Hematopoietic multipotent progenitor cell treated with erythropoietin and hydrocortisone succinate and interleukin-3 and kit ligand, for 4 days (in vitro differentiated cells): ENCODE data around the gene ITPK1.
A peak's percentile ranks its signal among the peaks of the same experiment; 100 is the strongest.

Source experiments
- DNase-seq: peaks from one replicate; pipeline ENCODE4 v3.0.0-alpha.2; 2015

Gene ITPK1

DNA sequence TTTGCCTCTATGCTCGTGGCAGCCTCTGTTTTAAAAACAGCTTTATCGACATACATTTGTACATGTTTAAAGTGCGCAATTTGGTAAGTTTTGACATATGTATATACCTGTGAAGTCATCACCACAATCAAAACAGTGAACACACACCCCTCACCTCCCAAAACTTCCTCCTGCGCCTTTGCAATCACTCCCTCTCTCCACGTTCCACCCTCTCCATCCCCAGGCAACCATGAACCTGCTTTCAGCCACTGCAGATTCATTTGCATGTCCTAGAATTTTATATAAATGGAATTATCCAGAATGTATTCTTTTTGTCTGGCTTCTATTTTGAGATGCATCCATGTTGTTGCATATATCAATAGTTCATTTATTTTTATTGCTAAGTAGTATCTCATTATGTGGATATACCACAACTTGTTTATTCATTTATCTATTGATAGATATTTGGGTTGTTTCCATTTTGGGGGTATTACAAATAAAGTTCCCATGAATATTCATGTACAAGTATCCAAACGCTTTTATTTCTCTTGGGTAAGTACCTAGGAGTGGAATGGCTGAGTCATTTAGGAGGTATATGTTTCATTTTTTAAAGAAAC, 208.3 kb downstream of the ITPK1 start:
- DNase-seq, result no peak

DNA sequence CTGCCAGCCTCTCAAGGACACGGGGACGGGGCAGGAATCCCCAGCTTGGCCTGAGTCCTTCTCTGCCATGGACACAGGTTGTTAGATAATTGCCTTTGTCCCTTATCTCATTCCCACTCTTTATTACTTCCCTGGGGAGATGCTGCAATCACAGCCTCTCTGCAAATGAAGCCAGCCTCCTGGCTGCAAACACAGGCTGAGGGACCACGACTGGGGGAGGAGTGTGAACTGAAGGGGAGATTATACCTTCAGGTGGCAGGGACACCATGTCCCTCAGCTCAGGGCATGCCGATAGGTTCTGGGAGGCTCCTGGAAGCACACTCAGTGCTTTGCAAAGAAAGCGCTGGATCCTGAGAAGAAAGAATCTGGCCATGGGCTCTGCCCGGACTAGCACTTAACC, 208.9 kb downstream of the ITPK1 start:
- no peak for DNase-seq

DNA sequence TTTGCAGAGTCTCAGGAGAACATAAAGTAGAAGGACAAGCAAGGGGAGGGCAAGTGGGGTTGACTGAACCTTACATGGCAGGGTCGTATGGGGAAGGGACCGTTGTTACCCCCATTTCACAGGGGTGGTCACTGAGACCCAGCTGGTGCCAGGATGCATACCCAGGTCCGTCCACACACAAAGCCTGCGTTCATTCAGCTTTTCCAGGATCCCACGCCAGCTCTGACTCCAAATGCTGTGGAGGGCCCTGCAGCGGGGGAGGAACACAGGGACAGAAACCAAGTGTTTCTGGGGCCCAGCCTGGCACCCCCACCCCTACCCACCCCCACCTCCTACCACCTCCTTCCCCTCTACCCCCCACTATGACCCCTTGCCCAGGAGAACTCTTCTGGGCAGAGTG, 209.3 kb downstream of the ITPK1 start:
- no peak for DNase-seq

DNA sequence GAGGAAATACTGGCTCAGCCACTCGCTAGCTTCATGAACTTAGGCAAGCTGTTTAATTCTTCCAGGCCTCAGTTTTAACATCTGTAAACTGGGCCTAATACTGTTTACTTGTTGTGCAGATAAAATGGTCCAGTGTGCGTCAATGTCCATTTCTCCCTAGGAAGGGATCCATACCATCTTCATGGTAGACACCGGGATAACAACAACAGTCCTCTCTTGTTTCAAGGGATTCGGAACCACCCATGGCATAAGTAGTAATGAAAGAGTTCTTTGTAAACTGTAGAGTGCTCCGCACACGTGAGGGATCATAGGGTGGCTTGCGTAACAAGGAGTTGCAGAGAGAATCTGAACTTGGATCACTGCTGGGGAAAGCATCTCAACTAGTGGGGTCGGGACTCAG, 210.1 kb downstream of the ITPK1 start:
- no peak for DNase-seq

DNA sequence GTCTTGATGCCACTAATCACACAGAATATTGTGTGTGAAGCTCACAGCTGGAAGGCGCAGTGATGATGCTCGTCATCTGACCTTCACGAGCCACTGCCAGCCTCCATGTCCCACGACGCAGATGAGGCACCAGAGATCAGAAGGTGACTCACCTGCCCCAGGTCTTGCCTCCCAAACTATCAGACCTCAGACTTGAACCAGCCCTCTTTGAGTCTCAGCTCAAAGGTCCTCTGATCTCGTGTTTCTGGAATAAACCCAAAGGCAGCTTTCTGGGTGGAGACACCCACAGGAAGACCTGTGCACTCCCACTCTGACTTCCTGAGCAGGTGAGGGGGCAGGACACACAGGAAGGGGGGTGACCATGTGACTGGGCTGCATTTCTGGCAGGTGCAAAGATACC, 212.4 kb downstream of the ITPK1 start:
- DNase-seq, result no peak

DNA sequence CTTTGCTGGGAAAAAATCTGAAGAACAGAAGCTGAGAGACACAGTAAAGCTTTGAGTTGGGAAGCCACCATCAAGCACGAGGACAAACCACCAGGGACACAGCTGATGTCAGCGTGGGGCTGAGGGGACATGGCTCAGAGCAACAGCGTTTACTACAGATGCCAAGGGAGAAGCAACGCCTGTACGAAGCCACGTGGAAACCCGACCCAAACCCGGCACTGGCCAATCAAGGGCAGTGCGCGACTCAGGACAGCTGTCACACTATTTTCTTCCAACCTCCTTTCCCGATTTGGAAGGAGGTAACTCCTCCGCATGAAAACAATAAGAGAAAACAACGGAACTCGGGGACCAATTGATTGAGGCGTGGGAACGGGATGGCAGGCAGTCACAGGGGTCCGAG, 213.0 kb downstream of the ITPK1 start:
- DNase-seq, result no peak

DNA sequence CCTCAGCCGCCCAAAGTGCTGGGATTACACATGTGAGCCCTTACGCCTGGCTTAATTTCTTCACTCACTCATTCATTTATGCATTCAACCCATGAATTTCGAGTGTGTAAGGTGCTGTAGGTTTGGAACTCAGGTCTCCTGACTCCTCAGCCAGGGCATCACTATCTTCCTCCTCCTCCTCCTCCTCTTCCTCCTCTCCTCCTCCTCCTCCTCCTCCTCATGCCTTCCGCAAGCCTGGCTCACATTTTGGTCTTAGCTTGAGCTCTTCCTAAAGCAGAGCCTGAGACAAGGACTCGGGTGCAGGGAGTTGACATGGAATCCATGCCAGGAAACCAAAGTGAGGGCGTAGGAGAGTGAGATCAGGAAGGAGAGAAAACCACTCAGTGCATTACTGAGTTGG, 213.5 kb downstream of the ITPK1 start:
- no peak for DNase-seq

DNA sequence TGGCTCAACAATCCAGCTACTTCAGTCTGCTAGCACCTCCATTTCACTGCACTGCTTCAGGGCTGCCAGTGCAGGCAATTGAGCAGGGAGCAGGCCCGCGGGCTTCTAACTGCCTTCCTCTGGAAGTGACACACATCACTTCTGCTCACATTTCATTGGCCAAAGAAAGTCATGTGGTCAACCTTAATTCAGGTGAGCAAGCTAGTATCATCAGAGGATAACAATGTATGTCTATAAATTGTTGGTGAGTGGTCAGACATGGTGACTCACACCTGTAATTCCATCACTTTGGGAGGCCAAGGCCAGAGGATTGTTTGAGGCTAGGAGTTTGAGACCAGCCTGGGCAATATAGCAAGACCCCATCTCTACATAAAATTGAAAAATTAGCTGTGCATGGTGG, 215.1 kb downstream of the ITPK1 start:
- DNase-seq, result no peak

DNA sequence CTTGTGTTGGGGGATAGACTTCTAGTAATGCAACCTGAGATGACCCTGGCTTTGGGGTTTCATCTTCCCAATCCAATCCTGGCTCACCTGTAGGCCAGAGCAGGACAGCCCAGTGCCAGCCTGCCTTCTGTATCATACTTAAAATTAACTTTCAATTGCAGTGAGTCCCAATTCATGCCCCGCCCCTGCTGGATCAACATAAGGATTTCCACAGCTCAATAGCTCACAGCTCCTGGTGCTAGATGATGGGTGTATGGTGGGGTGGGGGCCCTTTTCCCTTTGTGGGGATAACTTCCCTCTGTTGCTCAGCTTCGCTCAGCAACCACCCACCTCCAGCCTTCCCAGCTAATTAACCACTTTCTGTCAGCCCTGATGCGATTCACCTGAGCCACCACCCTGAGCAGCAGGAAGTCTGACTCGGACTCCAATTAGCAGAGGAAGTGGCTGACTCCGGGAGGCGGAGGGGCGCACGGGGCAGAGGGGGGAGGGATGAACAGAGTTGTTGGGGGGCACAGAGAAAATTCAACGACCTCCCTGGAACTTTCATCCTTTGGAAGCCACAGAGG, 217.1 kb downstream of the ITPK1 start:
- DNase-seq, result no peak

DNA sequence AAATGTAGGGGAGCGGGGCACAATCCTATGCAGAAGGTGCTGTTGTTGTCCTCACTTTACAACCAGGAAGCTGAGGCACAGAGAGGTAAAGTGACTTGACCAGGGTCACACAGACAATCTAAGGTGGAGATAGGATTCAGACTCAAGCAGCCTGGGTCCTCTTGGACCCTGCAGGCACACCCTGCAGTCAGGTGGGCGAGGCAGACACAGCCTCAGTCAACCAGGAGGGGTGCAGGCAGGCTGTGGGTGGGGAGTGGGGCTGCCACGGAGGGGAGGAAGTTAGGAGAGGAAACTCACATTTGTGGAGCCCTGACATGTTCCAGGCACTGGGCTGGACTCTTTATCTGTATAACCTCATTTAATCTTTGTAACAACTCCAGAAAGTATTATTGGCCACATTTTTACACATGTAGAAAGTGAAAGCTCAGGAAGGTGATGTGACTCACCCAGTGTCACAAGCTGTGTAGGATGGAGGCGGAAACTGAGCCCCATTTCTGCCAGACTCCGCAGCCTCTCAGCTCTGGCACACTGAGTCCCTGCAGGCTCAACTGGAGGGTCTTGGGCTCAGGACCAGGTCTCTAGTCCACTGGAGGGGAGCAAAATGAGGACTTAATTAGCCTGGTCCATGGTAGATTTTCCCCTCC, 217.7 kb downstream of the ITPK1 start:
- no peak for DNase-seq

DNA sequence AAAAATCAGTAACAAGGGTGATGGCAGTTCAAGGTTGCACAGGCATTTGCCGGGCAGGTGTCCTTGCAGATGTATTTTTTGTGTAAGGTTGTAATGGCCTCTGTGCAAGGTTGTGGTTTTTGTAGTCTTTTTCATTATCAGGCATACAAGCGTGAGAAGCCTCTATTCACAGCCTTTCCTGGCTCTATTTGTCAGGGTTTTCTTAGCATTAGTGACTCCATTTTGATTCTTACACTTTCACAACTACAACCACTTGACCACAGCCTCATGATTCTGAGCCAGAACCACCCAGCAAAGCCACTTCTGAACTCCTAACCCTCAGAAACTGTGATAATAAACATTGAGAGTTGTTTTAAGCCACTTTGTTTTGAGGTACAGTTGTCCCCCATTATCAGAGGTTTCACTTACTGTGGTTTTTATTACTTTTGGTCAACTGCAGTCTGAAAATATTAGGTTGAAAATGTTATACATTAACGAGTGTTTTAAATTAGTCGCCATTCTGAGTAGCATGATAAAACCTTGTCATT, 220.3 kb downstream of the ITPK1 start:
- no peak for DNase-seq

DNA sequence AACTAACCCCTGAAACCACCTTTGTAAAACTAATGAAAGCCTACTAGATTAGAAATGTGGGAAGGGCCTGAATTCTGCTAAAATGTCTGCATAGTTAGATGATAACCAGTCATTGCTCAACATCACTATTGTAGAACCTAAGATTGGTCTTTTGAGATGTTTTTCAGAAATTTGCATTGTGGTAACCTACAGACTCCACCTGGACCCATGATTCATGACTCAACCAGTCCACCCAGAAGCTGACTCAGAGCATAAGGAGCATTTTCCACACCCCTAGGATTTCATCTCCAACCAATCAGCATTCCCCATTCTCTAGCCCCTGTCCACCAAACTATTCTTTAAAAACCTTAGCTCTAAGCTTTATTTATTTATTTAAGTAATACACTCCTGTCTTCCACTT, 223.1 kb downstream of the ITPK1 start:
- no peak for DNase-seq

DNA sequence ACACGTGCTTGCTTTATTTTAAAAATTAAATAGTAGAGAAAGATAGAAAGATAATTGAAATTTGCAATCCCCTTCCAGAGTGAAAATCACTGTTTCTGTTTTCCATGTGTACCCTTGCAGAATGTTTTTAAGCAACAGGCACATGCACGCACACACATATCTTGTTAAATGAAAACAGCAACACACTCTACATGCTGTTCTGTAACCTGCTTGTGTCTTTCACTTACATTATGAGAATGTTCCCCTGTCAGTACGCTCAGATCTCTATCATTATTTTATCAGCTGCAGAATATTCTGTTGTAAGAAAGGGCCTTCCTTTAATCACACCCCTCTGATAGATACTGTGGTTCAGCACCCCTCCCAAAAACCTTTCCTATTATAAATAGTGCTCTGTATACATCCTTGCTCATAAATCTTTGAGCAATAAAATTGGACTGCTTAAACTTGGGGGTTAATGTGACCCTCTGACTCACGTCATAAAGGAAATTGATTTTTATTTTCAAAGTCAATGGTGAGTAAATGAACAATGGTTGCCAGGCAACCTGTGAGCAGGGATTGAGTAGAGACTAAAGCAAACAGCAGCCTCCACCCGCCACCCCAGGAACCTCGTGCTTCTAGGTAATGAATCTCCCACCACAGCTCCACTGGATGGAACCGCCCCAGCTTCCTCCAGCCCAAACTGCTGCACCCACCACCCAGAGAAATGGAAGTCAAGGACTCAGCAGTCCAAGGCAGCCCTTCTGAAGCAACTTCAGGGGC, 224.7 kb downstream of the ITPK1 start:
- DNase-seq, result no peak

DNA sequence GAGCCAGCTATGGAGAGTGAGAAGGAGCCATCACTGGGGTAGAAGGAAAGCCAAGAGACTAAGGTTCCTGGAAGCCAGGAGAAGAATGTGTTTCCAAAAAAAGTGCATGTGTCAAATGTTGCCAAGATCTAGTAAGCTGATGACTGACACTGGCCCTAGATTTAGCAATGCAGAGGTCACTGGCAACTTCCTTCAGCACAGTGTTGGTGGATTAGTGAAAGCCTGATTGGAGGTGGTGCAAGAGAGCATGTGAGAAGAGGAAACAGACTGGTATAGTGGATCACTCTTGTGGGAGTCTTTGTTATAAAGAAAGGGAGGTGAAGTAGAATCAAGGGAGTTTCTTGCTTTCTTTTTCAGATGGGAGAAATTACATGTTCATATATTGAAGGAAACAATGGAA, 226.8 kb downstream of the ITPK1 start:
- DNase-seq, result peak; percentile 11

DNA sequence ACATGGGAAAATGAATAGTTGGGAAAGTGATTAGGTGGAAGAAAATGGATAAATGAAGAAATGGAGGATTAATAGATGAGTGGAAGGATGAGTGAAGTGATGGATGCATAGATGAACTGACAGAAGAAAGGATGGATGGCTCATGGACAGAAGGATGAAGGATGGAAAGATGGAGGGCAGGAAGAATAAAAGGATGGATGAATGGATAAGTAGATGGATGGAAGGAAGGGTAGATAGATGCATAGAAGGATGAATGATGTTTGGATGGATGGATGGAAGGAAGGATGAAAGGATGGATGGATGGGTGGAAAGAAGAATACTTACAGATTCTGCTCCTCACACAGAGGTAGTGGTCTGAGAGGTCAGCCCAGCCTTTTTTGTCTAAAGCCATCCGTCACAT, 228.6 kb downstream of the ITPK1 start:
- DNase-seq, result no peak
